GM19023 (cell line): ENCODE results near the gene LRIG2.
"Not testable (repeated sequence)": the region's sequence is repeated elsewhere in the genome, so short reads cannot be mapped to it uniquely, and the experiment has no call there.

Source experiments
- ATAC-seq: cut with Tn5 transposase; IDR thresholded peaks from one replicate; pipeline ENCODE4 v1.9.1; 2021; ENCODE audit warnings: mild to moderate bottlenecking, moderate library complexity; ENCODE audit not compliant: unreplicated experiment

Gene LRIG2

GRCh38 chr1:113072757-113073478, at the start of gene LRIG2:
TSS of gene LRIG2 (plus strand) at chr1:113073198. CDS start at chr1:113073407, 209 bp downstream.
- peak; percentile 96 for ATAC-seq

GRCh38 chr1:113023316-113023715, 49.7 kb upstream of the LRIG2 start:
- ATAC-seq: not testable (repeated sequence)

- ATAC-seq: no peak
Measured at GRCh38 chr1:113027007-113027406, 46.0 kb upstream of the LRIG2 start.

GRCh38 chr1:113027449-113027848, 45.5 kb upstream of the LRIG2 start:
- no peak for ATAC-seq

GRCh38 chr1:113029822-113030221, 43.2 kb upstream of the LRIG2 start:
- ATAC-seq: no peak

GRCh38 chr1:113031171-113031933, 41.6 kb upstream of the LRIG2 start:
- no peak for ATAC-seq

GRCh38 chr1:113035086-113035485, 37.9 kb upstream of the LRIG2 start:
- ATAC-seq: no peak

GRCh38 chr1:113036639-113037321, 36.2 kb upstream of the LRIG2 start:
- ATAC-seq: no peak

- ATAC-seq: no peak
Measured at GRCh38 chr1:113040041-113040440, 33.0 kb upstream of the LRIG2 start.

- no peak for ATAC-seq
Measured at GRCh38 chr1:113040718-113041412, 32.1 kb upstream of the LRIG2 start.

GRCh38 chr1:113041569-113042284, 31.3 kb upstream of the LRIG2 start:
- no peak for ATAC-seq

- peak; percentile 83 for ATAC-seq
Measured at GRCh38 chr1:113042285-113043143, 30.5 kb upstream of the LRIG2 start.

GRCh38 chr1:113043144-113043488, 29.9 kb upstream of the LRIG2 start:
- ATAC-seq: not testable (repeated sequence)

GRCh38 chr1:113046569-113046968, 26.4 kb upstream of the LRIG2 start:
- ATAC-seq: no peak

GRCh38 chr1:113048064-113048463, 24.9 kb upstream of the LRIG2 start:
- no peak for ATAC-seq

- no peak for ATAC-seq
Measured at GRCh38 chr1:113053344-113054126, 19.5 kb upstream of the LRIG2 start.

- ATAC-seq: no peak
Measured at GRCh38 chr1:113055570-113055969, 17.4 kb upstream of the LRIG2 start.

- no peak for ATAC-seq
Measured at GRCh38 chr1:113057006-113057405, 16.0 kb upstream of the LRIG2 start.
